ENCODE results near the gene LRP3.

GRCh38 chr19:33186431-33187182 lies 7.5 kb upstream of the LRP3 start:
- TF ChIP-seq, protein P1, sequence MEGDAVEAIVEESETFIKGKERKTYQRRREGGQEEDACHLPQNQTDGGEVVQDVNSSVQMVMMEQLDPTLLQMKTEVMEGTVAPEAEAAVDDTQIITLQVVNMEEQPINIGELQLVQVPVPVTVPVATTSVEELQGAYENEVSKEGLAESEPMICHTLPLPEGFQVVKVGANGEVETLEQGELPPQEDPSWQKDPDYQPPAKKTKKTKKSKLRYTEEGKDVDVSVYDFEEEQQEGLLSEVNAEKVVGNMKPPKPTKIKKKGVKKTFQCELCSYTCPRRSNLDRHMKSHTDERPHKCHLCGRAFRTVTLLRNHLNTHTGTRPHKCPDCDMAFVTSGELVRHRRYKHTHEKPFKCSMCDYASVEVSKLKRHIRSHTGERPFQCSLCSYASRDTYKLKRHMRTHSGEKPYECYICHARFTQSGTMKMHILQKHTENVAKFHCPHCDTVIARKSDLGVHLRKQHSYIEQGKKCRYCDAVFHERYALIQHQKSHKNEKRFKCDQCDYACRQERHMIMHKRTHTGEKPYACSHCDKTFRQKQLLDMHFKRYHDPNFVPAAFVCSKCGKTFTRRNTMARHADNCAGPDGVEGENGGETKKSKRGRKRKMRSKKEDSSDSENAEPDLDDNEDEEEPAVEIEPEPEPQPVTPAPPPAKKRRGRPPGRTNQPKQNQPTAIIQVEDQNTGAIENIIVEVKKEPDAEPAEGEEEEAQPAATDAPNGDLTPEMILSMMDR (IDR thresholded peaks at IDR 0.05) = no peak
- no peak for TF ChIP-seq POLR2A (IDR thresholded peaks at IDR 0.05)

Measured in ovary (tissue), 3 donors.